ENCODE data around the gene AP1B1.
"Not testable (repeated sequence)": the region's sequence is repeated elsewhere in the genome, so short reads cannot be mapped to it uniquely, and the experiment has no call there.

Gene AP1B1

GRCh38 chr22:29408940-29409339 is 20.6 kb upstream of the AP1B1 start:
- H3K27ac ChIP-seq: no peak overlapping the region
- no peak for TF ChIP-seq POLR2AphosphoS5 (IDR thresholded peaks at IDR 0.05; ENCODE audit: borderline replicate concordance, low read depth, low read length)
- no peak for TF ChIP-seq EZH2 (IDR thresholded peaks at IDR 0.05)
- TF ChIP-seq FOXP2 (optimal IDR thresholded peaks at IDR 0.05; ENCODE audit: control extremely low read depth, extremely low read length, insufficient read depth): no peak
- no peak overlapping the region for H3K9ac ChIP-seq (ENCODE audit: insufficient read length)
- H3K9me3 ChIP-seq (ENCODE audit: low read depth, low read length): no peaks in the 10 kb centered on the region
- H3K4me3 ChIP-seq: no peak overlapping the region
- H3K36me3 ChIP-seq (ENCODE audit: insufficient read depth, low read length): no peaks in the 10 kb centered on the region
- DNase-seq (ENCODE audit: low read depth, low spot score): no peak

GRCh38 chr22:29401538-29401937 is 13.2 kb upstream of the AP1B1 start:
- H3K4me3 ChIP-seq; H3K27ac ChIP-seq; DNase-seq (ENCODE audit: low read depth, low spot score); H3K9ac ChIP-seq (ENCODE audit: insufficient read length); H3K9me3 ChIP-seq (ENCODE audit: low read depth, low read length); H3K36me3 ChIP-seq (ENCODE audit: insufficient read depth, low read length): not testable (repeated sequence)

- Histone ChIP-seq H3K9me3 (ENCODE audit: low read depth, low read length) (no peaks in the 10 kb centered on the region), H3K9ac (ENCODE audit: insufficient read length) (no peak overlapping the region), H3K27ac (no peak overlapping the region), H3K4me3 (no peak overlapping the region), H3K36me3 (ENCODE audit: insufficient read depth, low read length) (no peaks in the 10 kb centered on the region)
- DNase-seq (ENCODE audit: low read depth, low spot score): no peak
- TF ChIP-seq EZH2 (IDR thresholded peaks at IDR 0.05): no peak
- no peak for TF ChIP-seq POLR2AphosphoS5 (IDR thresholded peaks at IDR 0.05; ENCODE audit: borderline replicate concordance, low read depth, low read length)
Observed at GRCh38 chr22:29400576-29400975, 12.2 kb upstream of the AP1B1 start.

- Histone ChIP-seq H3K4me3 (no peak overlapping the region), H3K9me3 (ENCODE audit: low read depth, low read length) (no peaks in the 10 kb centered on the region), H3K9ac (ENCODE audit: insufficient read length) (no peak overlapping the region), H3K36me3 (ENCODE audit: insufficient read depth, low read length) (no peaks in the 10 kb centered on the region), H3K27ac (no peak overlapping the region)
- TF ChIP-seq FOXP2 (optimal IDR thresholded peaks at IDR 0.05; ENCODE audit: control extremely low read depth, extremely low read length, insufficient read depth) (no peak), POLR2AphosphoS5 (IDR thresholded peaks at IDR 0.05; ENCODE audit: borderline replicate concordance, low read depth, low read length) (no peak), EZH2 (IDR thresholded peaks at IDR 0.05) (no peak)
- DNase-seq (ENCODE audit: low read depth, low spot score): no peak
Observed at GRCh38 chr22:29397791-29398190, 9.4 kb upstream of the AP1B1 start.

GRCh38 chr22:29396126-29396525 is 7.8 kb upstream of the AP1B1 start:
- no peak for DNase-seq (ENCODE audit: low read depth, low spot score)
- Histone ChIP-seq H3K9me3 (ENCODE audit: low read depth, low read length) (no peaks in the 10 kb centered on the region), H3K27ac (no peak overlapping the region), H3K4me3 (no peak overlapping the region), H3K36me3 (ENCODE audit: insufficient read depth, low read length) (no peaks in the 10 kb centered on the region), H3K9ac (ENCODE audit: insufficient read length) (no peak overlapping the region)
- no peak for TF ChIP-seq EZH2 (IDR thresholded peaks at IDR 0.05)

GRCh38 chr22:29394931-29395581 is 6.7 kb upstream of the AP1B1 start:
- Histone ChIP-seq H3K9me3 (ENCODE audit: low read depth, low read length) (no peaks in the 10 kb centered on the region), H3K36me3 (ENCODE audit: insufficient read depth, low read length) (no peaks in the 10 kb centered on the region), H3K9ac (ENCODE audit: insufficient read length) (no peak overlapping the region), H3K27ac (no peak overlapping the region), H3K4me3 (no peak overlapping the region)
- peak; percentile 28 for DNase-seq (ENCODE audit: low read depth, low spot score)
- TF ChIP-seq POLR2AphosphoS5 (IDR thresholded peaks at IDR 0.05; ENCODE audit: borderline replicate concordance, low read depth, low read length) (no peak), EZH2 (IDR thresholded peaks at IDR 0.05) (no peak), FOXP2 (optimal IDR thresholded peaks at IDR 0.05; ENCODE audit: control extremely low read depth, extremely low read length, insufficient read depth) (no peak)

GRCh38 chr22:29393019-29393608 is 4.7 kb upstream of the AP1B1 start:
- Histone ChIP-seq H3K9me3 (ENCODE audit: low read depth, low read length) (no peaks in the 10 kb centered on the region), H3K36me3 (ENCODE audit: insufficient read depth, low read length) (no peaks in the 10 kb centered on the region), H3K4me3 (no peak overlapping the region), H3K9ac (ENCODE audit: insufficient read length) (no peak overlapping the region), H3K27ac (no peak overlapping the region)
- no peak for DNase-seq (ENCODE audit: low read depth, low spot score)
- TF ChIP-seq POLR2AphosphoS5 (IDR thresholded peaks at IDR 0.05; ENCODE audit: borderline replicate concordance, low read depth, low read length) (no peak), EZH2 (IDR thresholded peaks at IDR 0.05) (no peak), FOXP2 (optimal IDR thresholded peaks at IDR 0.05; ENCODE audit: control extremely low read depth, extremely low read length, insufficient read depth) (no peak)

- no peak for TF ChIP-seq EZH2 (IDR thresholded peaks at IDR 0.05)
- TF ChIP-seq FOXP2 (optimal IDR thresholded peaks at IDR 0.05; ENCODE audit: control extremely low read depth, extremely low read length, insufficient read depth): no peak
- no peak for TF ChIP-seq POLR2AphosphoS5 (IDR thresholded peaks at IDR 0.05; ENCODE audit: borderline replicate concordance, low read depth, low read length)
- Histone ChIP-seq H3K9ac (ENCODE audit: insufficient read length) (no peak overlapping the region), H3K36me3 (ENCODE audit: insufficient read depth, low read length) (no peaks in the 10 kb centered on the region), H3K9me3 (ENCODE audit: low read depth, low read length) (no peaks in the 10 kb centered on the region), H3K4me3 (no peak overlapping the region), H3K27ac (no peak overlapping the region)
- DNase-seq (ENCODE audit: low read depth, low spot score): no peak
Observed at GRCh38 chr22:29391546-29391945, 3.2 kb upstream of the AP1B1 start.

GRCh38 chr22:29390270-29390669 is 1.9 kb upstream of the AP1B1 start:
- no peak overlapping the region for H3K9ac ChIP-seq (ENCODE audit: insufficient read length)
- no peak overlapping the region for H3K27ac ChIP-seq
- no peaks in the 10 kb centered on the region for H3K36me3 ChIP-seq (ENCODE audit: insufficient read depth, low read length)
- TF ChIP-seq FOXP2 (optimal IDR thresholded peaks at IDR 0.05; ENCODE audit: control extremely low read depth, extremely low read length, insufficient read depth) (no peak), EZH2 (IDR thresholded peaks at IDR 0.05) (no peak), POLR2AphosphoS5 (IDR thresholded peaks at IDR 0.05; ENCODE audit: borderline replicate concordance, low read depth, low read length) (no peak)
- no peak for DNase-seq (ENCODE audit: low read depth, low spot score)
- no peak overlapping the region for H3K4me3 ChIP-seq
- no peaks in the 10 kb centered on the region for H3K9me3 ChIP-seq (ENCODE audit: low read depth, low read length)
